ENCODE measurements around the gene MGLL.

Gene MGLL

GRCh38 chr3:127799476-127800222 lies 22.7 kb downstream of the MGLL start:
- Histone ChIP-seq H3K9ac (ENCODE audit: low read length in 2 of 2) (no peak overlapping the region), H3K4me3 (ENCODE audit: low read length in 2 of 2) (no peak overlapping the region), H3K27ac (ENCODE audit: low read length) (no peak overlapping the region), H3K4me1 (ENCODE audit: control insufficient read depth, insufficient read depth, low read length) (peaks cover 15% of the 10 kb centered on the region), H3K9me3 (ENCODE audit: control insufficient read depth in 2 of 2, low read length in 2 of 2) (no peaks in the 10 kb centered on the region), H3K27me3 (ENCODE audit: control insufficient read depth in 1 of 2, insufficient read depth in 2 of 2, low read length in 2 of 2) (no peaks in the 10 kb centered on the region), H3K36me3 (ENCODE audit: control insufficient read depth in 2 of 2, insufficient read depth in 2 of 2, low read length in 2 of 2) (peaks cover 2 to 15% of the 10 kb centered on the region in 2 donors)

- Histone ChIP-seq H3K4me1 (ENCODE audit: control insufficient read depth, insufficient read depth, low read length) (peaks cover 14% of the 10 kb centered on the region), H3K4me3 (ENCODE audit: low read length in 2 of 2) (no peak overlapping the region), H3K27me3 (ENCODE audit: control insufficient read depth in 1 of 2, insufficient read depth in 2 of 2, low read length in 2 of 2) (no peaks in the 10 kb centered on the region), H3K9ac (ENCODE audit: low read length in 2 of 2) (no peak overlapping the region), H3K9me3 (ENCODE audit: control insufficient read depth in 2 of 2, low read length in 2 of 2) (no peaks in the 10 kb centered on the region), H3K27ac (ENCODE audit: low read length) (no peak overlapping the region), H3K36me3 (ENCODE audit: control insufficient read depth in 2 of 2, insufficient read depth in 2 of 2, low read length in 2 of 2) (peaks cover 2 to 19% of the 10 kb centered on the region in 2 donors)
These were observed 23.6 kb downstream of the MGLL start for GRCh38 chr3:127798716-127799115.

- H3K27me3 ChIP-seq (ENCODE audit: control insufficient read depth in 1 of 2, insufficient read depth in 2 of 2, low read length in 2 of 2), result no peaks in the 10 kb centered on the region
- H3K4me1 ChIP-seq (ENCODE audit: control insufficient read depth, insufficient read depth, low read length), result peaks cover 25% of the 10 kb centered on the region
- no peak overlapping the region for H3K9ac ChIP-seq (ENCODE audit: low read length in 2 of 2)
- H3K4me3 ChIP-seq (ENCODE audit: low read length in 2 of 2), result no peak overlapping the region
- peaks cover 2 to 19% of the 10 kb centered on the region in 2 donors for H3K36me3 ChIP-seq (ENCODE audit: control insufficient read depth in 2 of 2, insufficient read depth in 2 of 2, low read length in 2 of 2)
- H3K27ac ChIP-seq (ENCODE audit: low read length), result no peak overlapping the region
- no peaks in the 10 kb centered on the region for H3K9me3 ChIP-seq (ENCODE audit: control insufficient read depth in 2 of 2, low read length in 2 of 2)
These were observed 25.5 kb downstream of the MGLL start for GRCh38 chr3:127796831-127797150.

- Histone ChIP-seq H3K9me3 (ENCODE audit: control insufficient read depth in 2 of 2, low read length in 2 of 2) (no peaks in the 10 kb centered on the region), H3K36me3 (ENCODE audit: control insufficient read depth in 2 of 2, insufficient read depth in 2 of 2, low read length in 2 of 2) (peaks cover 2 to 19% of the 10 kb centered on the region in 2 donors), H3K27ac (ENCODE audit: low read length) (no peak overlapping the region), H3K4me3 (ENCODE audit: low read length in 2 of 2) (no peak overlapping the region), H3K4me1 (ENCODE audit: control insufficient read depth, insufficient read depth, low read length) (peaks cover 31% of the 10 kb centered on the region), H3K9ac (ENCODE audit: low read length in 2 of 2) (no peak overlapping the region), H3K27me3 (ENCODE audit: control insufficient read depth in 1 of 2, insufficient read depth in 2 of 2, low read length in 2 of 2) (no peaks in the 10 kb centered on the region)
These were observed 26.1 kb downstream of the MGLL start for GRCh38 chr3:127796045-127796830.

- H3K27ac ChIP-seq (ENCODE audit: low read length), result no peak overlapping the region
- peaks cover 41% of the 10 kb centered on the region for H3K4me1 ChIP-seq (ENCODE audit: control insufficient read depth, insufficient read depth, low read length)
- H3K9ac ChIP-seq (ENCODE audit: low read length in 2 of 2), result no peak overlapping the region
- H3K4me3 ChIP-seq (ENCODE audit: low read length in 2 of 2), result no peak overlapping the region
- peaks cover 2 to 19% of the 10 kb centered on the region in 2 donors for H3K36me3 ChIP-seq (ENCODE audit: control insufficient read depth in 2 of 2, insufficient read depth in 2 of 2, low read length in 2 of 2)
- H3K27me3 ChIP-seq (ENCODE audit: control insufficient read depth in 1 of 2, insufficient read depth in 2 of 2, low read length in 2 of 2), result no peaks in the 10 kb centered on the region
- H3K9me3 ChIP-seq (ENCODE audit: control insufficient read depth in 2 of 2, low read length in 2 of 2), result no peaks in the 10 kb centered on the region
These were observed 27.3 kb downstream of the MGLL start for GRCh38 chr3:127794972-127795371.

GRCh38 chr3:127794402-127794801 lies 27.9 kb downstream of the MGLL start:
- H3K9me3 ChIP-seq (ENCODE audit: control insufficient read depth in 2 of 2, low read length in 2 of 2), result no peaks in the 10 kb centered on the region
- no peak overlapping the region for H3K9ac ChIP-seq (ENCODE audit: low read length in 2 of 2)
- H3K4me1 ChIP-seq (ENCODE audit: control insufficient read depth, insufficient read depth, low read length), result peaks cover 41% of the 10 kb centered on the region
- H3K27ac ChIP-seq (ENCODE audit: low read length), result no peak overlapping the region
- H3K4me3 ChIP-seq (ENCODE audit: low read length in 2 of 2), result no peak overlapping the region
- H3K27me3 ChIP-seq (ENCODE audit: control insufficient read depth in 1 of 2, insufficient read depth in 2 of 2, low read length in 2 of 2), result no peaks in the 10 kb centered on the region
- H3K36me3 ChIP-seq (ENCODE audit: control insufficient read depth in 2 of 2, insufficient read depth in 2 of 2, low read length in 2 of 2), result peaks cover 2 to 19% of the 10 kb centered on the region in 2 donors

- no peak overlapping the region for H3K4me3 ChIP-seq (ENCODE audit: low read length in 2 of 2)
- peak overlapping the region; percentile 97 for H3K27ac ChIP-seq (ENCODE audit: low read length)
- H3K9me3 ChIP-seq (ENCODE audit: control insufficient read depth in 2 of 2, low read length in 2 of 2), result no peaks in the 10 kb centered on the region
- peaks cover 2 to 11% of the 10 kb centered on the region in 2 donors for H3K36me3 ChIP-seq (ENCODE audit: control insufficient read depth in 2 of 2, insufficient read depth in 2 of 2, low read length in 2 of 2)
- no peak overlapping the region for H3K9ac ChIP-seq (ENCODE audit: low read length in 2 of 2)
- no peaks in the 10 kb centered on the region for H3K27me3 ChIP-seq (ENCODE audit: control insufficient read depth in 1 of 2, insufficient read depth in 2 of 2, low read length in 2 of 2)
- H3K4me1 ChIP-seq (ENCODE audit: control insufficient read depth, insufficient read depth, low read length), result peaks cover 58% of the 10 kb centered on the region
These were observed 29.6 kb downstream of the MGLL start for GRCh38 chr3:127792541-127793292.

GRCh38 chr3:127791221-127791913 lies 30.9 kb downstream of the MGLL start:
- Histone ChIP-seq H3K4me3 (ENCODE audit: low read length in 2 of 2) (no peak overlapping the region), H3K27ac (ENCODE audit: low read length) (peak overlapping the region; percentile 97), H3K9me3 (ENCODE audit: control insufficient read depth in 2 of 2, low read length in 2 of 2) (no peaks in the 10 kb centered on the region), H3K27me3 (ENCODE audit: control insufficient read depth in 1 of 2, insufficient read depth in 2 of 2, low read length in 2 of 2) (no peaks in the 10 kb centered on the region), H3K4me1 (ENCODE audit: control insufficient read depth, insufficient read depth, low read length) (peaks cover 62% of the 10 kb centered on the region), H3K36me3 (ENCODE audit: control insufficient read depth in 2 of 2, insufficient read depth in 2 of 2, low read length in 2 of 2) (peaks cover 0 to 4% of the 10 kb centered on the region in 2 donors), H3K9ac (ENCODE audit: low read length in 2 of 2) (peak overlapping the region in 1 of 2 donors; percentile 25)

GRCh38 chr3:127790882-127791183 lies 31.5 kb downstream of the MGLL start:
- H3K27ac ChIP-seq (ENCODE audit: low read length), result peak overlapping the region; percentile 97
- H3K9me3 ChIP-seq (ENCODE audit: control insufficient read depth in 2 of 2, low read length in 2 of 2), result no peaks in the 10 kb centered on the region
- peak overlapping the region in 1 of 2 donors; percentile 25 for H3K9ac ChIP-seq (ENCODE audit: low read length in 2 of 2)
- peaks cover 67% of the 10 kb centered on the region for H3K4me1 ChIP-seq (ENCODE audit: control insufficient read depth, insufficient read depth, low read length)
- H3K36me3 ChIP-seq (ENCODE audit: control insufficient read depth in 2 of 2, insufficient read depth in 2 of 2, low read length in 2 of 2), result peaks cover 0 to 4% of the 10 kb centered on the region in 2 donors
- H3K4me3 ChIP-seq (ENCODE audit: low read length in 2 of 2), result no peak overlapping the region
- no peaks in the 10 kb centered on the region for H3K27me3 ChIP-seq (ENCODE audit: control insufficient read depth in 1 of 2, insufficient read depth in 2 of 2, low read length in 2 of 2)

All from stomach smooth muscle (tissue), 2 donors.